HepG2 (cell line): ENCODE data around the gene DAG1. TPM values are rescaled to one million over a fixed set of nuclear protein-coding genes. Genes with fewer than 3 reads are reported as not detected.
A peak's percentile ranks its signal among the peaks of the same experiment; 100 is the strongest.

Experiments used
- AKAP8 ChIP-seq: sonication (generic); formaldehyde crosslinking; IDR thresholded peaks from 2 replicates; pipeline ENCODE4 v1.5.1; 2020; ENCODE audit warnings: mild to moderate bottlenecking, missing genetic modification reagents
- BHLHE40 ChIP-seq: IDR thresholded peaks from 2 replicates; pipeline ENCODE4 v1.6.1; 2011; ENCODE audit warnings: low read length, improper control_type of control experiment
- CREM ChIP-seq, 2 experiments: sonication (generic) in 1 of 2; formaldehyde crosslinking in 1 of 2; IDR thresholded peaks; 2 replicates each; pipeline versions ENCODE4 v1.4.0 to v1.6.1; 2016 to 2020; ENCODE audit warnings: antibody characterized with exemption in 1 of 2, mild to moderate bottlenecking in 1 of 2, missing genetic modification reagents in 1 of 2
- E2F1 ChIP-seq: sonication (generic); formaldehyde crosslinking; IDR thresholded peaks from 2 replicates; pipeline ENCODE4 v1.5.0; 2020; ENCODE audit warnings: missing genetic modification reagents
- FOXK2 ChIP-seq: fragments of 450-650 bp; IDR thresholded peaks from 2 replicates; pipeline ENCODE4 v1.6.1; 2016
- HDAC1 ChIP-seq: sonication (generic); formaldehyde crosslinking; IDR thresholded peaks from 2 replicates; pipeline ENCODE4 v1.5.1; 2020; ENCODE audit warnings: mild to moderate bottlenecking, missing genetic modification reagents
- HIVEP1 ChIP-seq: sonication (generic); formaldehyde crosslinking; IDR thresholded peaks from 2 replicates; pipeline ENCODE4 v1.4.0; 2020; ENCODE audit warnings: mild to moderate bottlenecking, missing genetic modification reagents
- IRF9 ChIP-seq: sonication (generic); formaldehyde crosslinking; IDR thresholded peaks from 2 replicates; pipeline ENCODE4 v1.8.0; 2022; ENCODE audit warnings: missing genetic modification reagents, mild to moderate bottlenecking, borderline replicate concordance
- SSRP1 ChIP-seq: IDR thresholded peaks from 2 replicates; pipeline ENCODE4 v1.6.1; 2016; ENCODE audit warnings: control low read depth
- WIZ ChIP-seq: sonication (generic); formaldehyde crosslinking; IDR thresholded peaks from 2 replicates; pipeline ENCODE4 v1.5.1; 2020; ENCODE audit warnings: mild to moderate bottlenecking, missing genetic modification reagents
- ZFP62 ChIP-seq: sonication (generic); formaldehyde crosslinking; IDR thresholded peaks from 2 replicates; pipeline ENCODE4 v1.4.0; 2020; ENCODE audit warnings: missing genetic modification reagents
- ZHX1 ChIP-seq: sonication (generic); formaldehyde crosslinking; IDR thresholded peaks from 2 replicates; pipeline ENCODE4 v1.8.1; 2022; ENCODE audit warnings: low read depth, mild to moderate bottlenecking, missing genetic modification reagents
- ZNF280D ChIP-seq: sonication (generic); formaldehyde crosslinking; IDR thresholded peaks from 2 replicates; pipeline ENCODE4 v1.5.1; 2020; ENCODE audit warnings: mild to moderate bottlenecking, missing genetic modification reagents
- ZNF354B ChIP-seq: sonication (generic); formaldehyde crosslinking; IDR thresholded peaks from 2 replicates; pipeline ENCODE4 v1.8.0; 2022; ENCODE audit warnings: mild to moderate bottlenecking, missing genetic modification reagents
- ZNF574 ChIP-seq: sonication (generic); formaldehyde crosslinking; IDR thresholded peaks from 2 replicates; pipeline ENCODE4 v1.4.0; 2020; ENCODE audit warnings: missing genetic modification reagents
- polyA plus RNA-seq, 8 experiments: library from polyadenylated mRNA; depleted of rRNA in 3 of 8; stranded (reverse) in 7 of 8; unstranded in 1 of 8; fragments of >200 nt; fragmentation: Illumina TruSeq in 4 of 8; extraction: Trizol in 4 of 8; gene quantifications; 2 replicates each; pipeline versions ENCODE4 v1.2.1 to v1.2.3, GENCODE V29; 2011 to 2016; ENCODE audit warnings: low read depth in 4 of 8, missing spikeins in 1 of 8, mixed read lengths in 1 of 8; ENCODE audit not compliant: insufficient read depth in 1 of 8
- total RNA-seq, 5 experiments: library from RNA; depleted of rRNA; stranded (reverse); fragments of >200 nt; fragmentation: Illumina TruSeq; extraction: Trizol; gene quantifications; 2 replicates each; pipeline ENCODE4 v1.2.3, GENCODE V29; 2016; ENCODE audit warnings: low read depth in 1 of 5

The DAG1 gene
- total and polyA plus RNA-seq, 2 of the 13 experiments (the other 11 are each of a cell fraction or from before 2014, with no cell fraction given), result 47.3 to 50.4 TPM

GRCh38 chr3:49422379-49423248 is 47.5 kb upstream of the DAG1 start, which contains the start of gene AMT (continued):
- TF ChIP-seq AKAP8 (CRISPR knock-in tag) (peak; percentile 52; the same call in 1 of the 2 replicates), E2F1 (CRISPR knock-in tag) (peak; percentile 73; the same call in 1 of the 2 replicates), WIZ (CRISPR knock-in tag) (peak; percentile 84; the same call in 1 of the 2 replicates), CREM (IDR thresholded peaks at IDR 0.05) (peak; percentile 93), CREM (CRISPR knock-in tag; IDR thresholded peaks at IDR 0.05) (peak; percentile 39; the same call in 1 of the 2 replicates), ZHX1 (0 out of 2 replicates have a peak, but pooled peaks have one; percentile 61), HDAC1 (CRISPR knock-in tag) (peak; percentile 17; the same call in 1 of the 2 replicates), ZNF354B (0 out of 2 replicates have a peak, but pooled peaks have one; percentile 6), HIVEP1 (peak; percentile 20; the same call in 1 of the 2 replicates), ZNF574 (CRISPR knock-in tag) (peak; percentile 92), ZNF280D (CRISPR knock-in tag) (0 out of 2 replicates have a peak, but pooled peaks have one; percentile 14), SSRP1 (CRISPR knock-in tag) (peak; percentile 62; the same call in 1 of the 2 replicates), BHLHE40 (peak; percentile 35; the same call in 1 of the 2 replicates), ZFP62 (CRISPR knock-in tag) (no peak), IRF9 (CRISPR knock-in tag) (0 out of 2 replicates have a peak, but pooled peaks have one; percentile 37), FOXK2 (peak; percentile 39; the same call in 1 of the 2 replicates)
